Left ventricle myocardium inferior (tissue), 1 donor: ENCODE data around the gene TRAPPC12. TPM values are rescaled to one million over a fixed set of nuclear protein-coding genes. Genes with fewer than 3 reads are reported as not detected.

Experiments
- DNase-seq: peaks from one replicate; pipeline ENCODE4 v3.0.0-alpha.2; 2020
- H3K27ac ChIP-seq: fragments of 200-600 bp; replicated peaks from 2 replicates; pipeline ENCODE4 v1.8.0; 2021
- H3K27me3 ChIP-seq: fragments of 200-600 bp; 2 replicates; pipeline ENCODE4 v1.8.0; 2021; ENCODE audit warnings: low read depth
- H3K36me3 ChIP-seq: fragments of 200-600 bp; 2 replicates; pipeline ENCODE4 v1.8.0; 2021
- H3K4me1 ChIP-seq: fragments of 200-600 bp; 2 replicates; pipeline ENCODE4 v1.8.0; 2021
- H3K4me3 ChIP-seq: fragments of 200-600 bp; 2 replicates; pipeline ENCODE4 v1.8.0; 2021; ENCODE audit warnings: mild to moderate bottlenecking, moderate library complexity
- H3K9me3 ChIP-seq: fragments of 200-600 bp; replicated peaks from 2 replicates; pipeline ENCODE4 v1.8.0; 2021
- CTCF ChIP-seq: fragments of 200-600 bp; IDR thresholded peaks from 2 replicates; pipeline ENCODE4 v1.8.0; 2021; ENCODE audit warnings: antibody characterized with exemption, mild to moderate bottlenecking, borderline replicate concordance
- intact Hi-C: fragments of 100-400 bp; cut with micrococcal nuclease; formaldehyde crosslinking; loops from one replicate; pipeline ENCODE4 v1.11.0; 2022
- total RNA-seq: library from RNA; stranded (reverse); fragmentation: NEBNext Ultra II Directional; extraction: Animal tissue kit (Norgen Biotek cat#: 25700); gene quantifications from one replicate; pipeline ENCODE4 v1.2.1, GENCODE V29; 2021
- donor health status: DM: no; HTN: yes; CAD: no; lungs with severe emphysema.

TRAPPC12 gene
- total RNA-seq, 1 donor from 2014 or later: 127 TPM

DNA sequence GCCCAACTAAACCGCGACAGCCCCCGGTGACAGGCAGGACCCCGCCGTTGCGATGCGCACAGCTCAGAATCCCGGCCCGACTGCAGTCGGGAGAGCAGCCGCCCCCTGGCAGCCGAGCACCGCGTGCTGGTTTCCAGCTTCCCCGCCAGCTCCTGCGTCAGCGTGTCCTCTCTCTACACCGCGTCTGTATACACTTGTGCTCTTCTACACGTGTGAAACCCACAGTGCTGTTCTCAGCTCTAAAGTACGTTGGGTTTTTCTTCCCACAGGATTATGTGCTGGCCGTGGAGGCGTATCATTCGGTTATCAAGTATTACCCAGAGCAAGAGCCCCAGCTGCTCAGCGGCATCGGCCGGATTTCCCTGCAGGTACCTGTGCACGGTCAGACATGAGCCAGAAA lies 85.8 kb downstream of the TRAPPC12 start:
- DNase-seq: no peak
- H3K4me3 ChIP-seq: no peak overlapping the region
- intact Hi-C loops: no loop called here
- peak overlapping the region; percentile 76 for H3K27ac ChIP-seq
- H3K9me3 ChIP-seq: no peaks in the 10 kb centered on the region
- TF ChIP-seq CTCF: no peak
- no peaks in the 10 kb centered on the region for H3K27me3 ChIP-seq
- peaks cover 48% of the 10 kb centered on the region for H3K4me1 ChIP-seq
- H3K36me3 ChIP-seq: peaks cover 42% of the 10 kb centered on the region

DNA sequence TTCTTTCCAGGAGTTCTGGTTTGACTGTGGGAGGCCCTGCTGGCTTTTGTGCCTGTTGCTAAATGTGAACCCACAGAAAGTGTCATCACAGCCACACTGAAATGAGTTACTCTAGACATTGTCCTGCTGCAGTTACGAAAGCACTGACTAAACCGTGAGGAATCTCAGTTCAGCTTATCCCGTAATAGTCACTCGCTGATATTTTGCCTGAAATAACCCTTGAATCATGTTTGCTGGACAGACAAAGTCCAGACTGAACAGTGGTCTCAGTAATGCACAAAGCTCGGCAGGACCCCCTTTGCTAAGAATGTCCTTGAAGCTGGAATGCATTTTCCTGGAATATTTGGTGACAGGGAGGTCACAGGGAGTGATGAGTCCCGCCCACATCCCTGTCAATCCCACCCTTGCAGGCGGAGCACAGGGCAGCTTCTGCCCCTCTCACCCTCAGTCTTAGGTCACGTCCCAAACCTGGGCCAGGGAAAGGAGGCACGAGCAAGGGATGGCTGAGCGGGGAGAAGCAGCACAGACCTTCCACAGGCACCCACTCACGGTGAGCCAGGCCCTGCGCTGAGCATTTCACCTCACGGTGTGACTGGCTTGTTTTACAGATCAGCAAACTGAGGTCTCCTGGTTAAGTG lies 86.5 kb downstream of the TRAPPC12 start:
- Histone ChIP-seq H3K4me3 (no peak overlapping the region), H3K27ac (peak overlapping the region; percentile 76), H3K9me3 (no peaks in the 10 kb centered on the region), H3K27me3 (no peaks in the 10 kb centered on the region), H3K36me3 (peaks cover 42% of the 10 kb centered on the region), H3K4me1 (peaks cover 49% of the 10 kb centered on the region)
- DNase-seq: no peak
- TF ChIP-seq CTCF: no peak
- intact Hi-C loops: no loop called here

- Histone ChIP-seq H3K4me3 (no peak overlapping the region), H3K36me3 (peaks cover 42% of the 10 kb centered on the region), H3K4me1 (peaks cover 49% of the 10 kb centered on the region), H3K27me3 (no peaks in the 10 kb centered on the region), H3K9me3 (no peaks in the 10 kb centered on the region), H3K27ac (peak overlapping the region; percentile 76)
- no peak for TF ChIP-seq CTCF
- no peak for DNase-seq
- intact Hi-C loops: no loop called here
These were observed 87.0 kb downstream of the TRAPPC12 start for GRCh38 chr2:3466482-3466863.

DNA sequence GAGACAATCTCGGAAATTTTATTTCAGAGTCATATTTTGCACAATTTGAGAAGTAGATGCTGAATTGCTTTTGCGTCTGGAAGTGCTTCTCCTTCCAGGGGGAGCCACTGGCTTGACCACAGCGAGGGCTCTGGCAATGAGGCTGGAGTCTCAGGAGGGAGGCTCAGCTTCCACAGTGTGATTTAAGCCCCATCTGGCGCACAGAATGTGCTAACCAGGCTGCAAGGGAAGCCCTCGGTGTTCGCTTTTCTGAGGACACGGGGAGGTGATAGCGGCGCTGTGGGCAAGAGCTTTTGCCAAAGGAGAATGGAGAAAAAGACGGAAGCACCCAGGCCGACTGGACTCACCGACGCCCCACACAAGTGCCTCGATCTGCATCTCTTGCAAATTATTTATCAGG lies 87.5 kb downstream of the TRAPPC12 start:
- peaks cover 42% of the 10 kb centered on the region for H3K36me3 ChIP-seq
- intact Hi-C loops: no loop called here
- H3K4me3 ChIP-seq: no peak overlapping the region
- peak overlapping the region; percentile 76 for H3K27ac ChIP-seq
- H3K9me3 ChIP-seq: no peaks in the 10 kb centered on the region
- DNase-seq: no peak
- H3K27me3 ChIP-seq: no peaks in the 10 kb centered on the region
- no peak for TF ChIP-seq CTCF
- peaks cover 49% of the 10 kb centered on the region for H3K4me1 ChIP-seq

DNA sequence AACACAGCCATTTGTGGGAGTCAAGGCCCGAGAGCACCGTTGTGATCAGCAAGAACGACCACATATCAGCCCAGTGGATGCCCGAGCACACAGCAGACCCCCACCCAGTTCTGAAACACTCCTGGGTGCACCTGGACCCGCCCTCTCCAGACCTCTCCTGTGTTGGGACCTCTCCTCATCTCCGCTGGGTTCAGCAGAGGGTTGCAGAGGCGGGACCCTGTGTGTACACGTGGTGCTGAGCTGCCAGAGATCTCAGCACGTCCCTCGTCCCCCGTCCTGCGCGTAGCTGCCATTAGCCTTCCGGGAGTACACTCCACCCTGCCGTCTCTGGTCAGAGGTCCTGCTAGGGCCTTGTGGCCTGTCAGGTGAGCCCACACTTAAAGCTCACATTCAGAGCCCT lies 88.2 kb downstream of the TRAPPC12 start:
- Histone ChIP-seq H3K27ac (peak overlapping the region; percentile 90), H3K27me3 (no peaks in the 10 kb centered on the region), H3K36me3 (peaks cover 42% of the 10 kb centered on the region), H3K4me1 (peaks cover 53% of the 10 kb centered on the region), H3K9me3 (no peaks in the 10 kb centered on the region), H3K4me3 (no peak overlapping the region)
- intact Hi-C loops: no loop called here
- DNase-seq: no peak
- TF ChIP-seq CTCF: no peak
